GM12864 (cell line): Measurements from ENCODE around the gene COL2A1.

Source experiments
- DNase-seq: peaks from one replicate; pipeline ENCODE4 v3.0.0-alpha.2; 2011; ENCODE audit warnings: low read depth
- H3K4me3 ChIP-seq: 2 replicates; pipeline ENCODE4 v1.5.1; 2011; ENCODE audit warnings: mild to moderate bottlenecking, low read depth, low read length, control low read depth
- TF ChIP-seq, protein P1 (sequence below): IDR thresholded peaks from 2 replicates; pipeline ENCODE4 v1.5.1; 2011; ENCODE audit warnings: low read depth, mild to moderate bottlenecking, moderate library complexity, low read length, control low read depth, inconsistent platforms; ENCODE audit errors: missing control alignments

Gene COL2A1

DNA sequence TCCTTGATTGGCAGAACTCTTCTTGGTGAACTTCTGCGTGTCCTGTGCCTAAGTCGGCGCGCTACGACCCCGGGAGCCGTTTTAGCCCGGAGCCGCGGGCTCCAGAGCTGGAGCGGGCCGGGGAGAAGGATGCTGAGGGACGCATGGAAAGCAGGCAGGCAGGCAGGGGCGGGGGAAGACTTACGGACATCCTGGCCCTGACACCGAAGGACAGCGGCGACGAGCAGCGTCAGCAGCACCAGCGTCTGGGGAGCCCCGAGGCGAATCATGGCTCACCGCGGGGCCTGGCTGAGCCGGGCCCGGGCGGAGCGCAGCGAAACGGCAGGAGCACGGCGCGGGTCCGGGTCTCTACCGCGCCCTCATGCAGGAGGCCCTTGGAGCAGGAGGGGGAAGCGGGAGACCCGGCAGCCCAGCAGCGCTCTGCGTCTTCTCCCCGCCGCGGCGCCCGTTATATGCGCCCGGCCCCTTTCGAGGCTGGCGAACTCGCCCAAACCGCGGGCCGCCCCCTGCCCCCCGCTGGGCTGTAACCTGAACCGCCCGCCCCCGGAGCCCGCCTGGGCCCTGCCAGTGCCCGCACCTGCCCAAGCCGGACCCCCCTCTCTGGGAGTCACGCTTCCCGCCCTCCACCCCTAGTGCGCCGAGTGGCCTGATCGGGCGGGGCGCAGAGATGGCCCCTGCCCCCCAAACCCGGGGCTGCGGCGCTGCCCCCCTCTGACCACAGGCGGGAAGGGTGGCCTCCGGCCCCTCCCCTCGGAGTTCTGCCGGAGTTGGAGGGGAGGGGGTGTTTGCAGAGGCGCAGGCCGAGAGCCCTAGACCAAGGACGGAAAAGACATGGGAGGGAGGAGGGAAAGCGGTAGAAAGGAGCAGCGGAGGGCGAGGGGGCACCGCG, at the start of gene COL2A1:
COL2A1 (minus strand) TSS at position 424 of the 889 bp plus-strand sequence; CDS start at position 269, 155 bp downstream.
- H3K4me3 ChIP-seq = no peak within 1 kb of the TSS
- TF ChIP-seq, protein P1, sequence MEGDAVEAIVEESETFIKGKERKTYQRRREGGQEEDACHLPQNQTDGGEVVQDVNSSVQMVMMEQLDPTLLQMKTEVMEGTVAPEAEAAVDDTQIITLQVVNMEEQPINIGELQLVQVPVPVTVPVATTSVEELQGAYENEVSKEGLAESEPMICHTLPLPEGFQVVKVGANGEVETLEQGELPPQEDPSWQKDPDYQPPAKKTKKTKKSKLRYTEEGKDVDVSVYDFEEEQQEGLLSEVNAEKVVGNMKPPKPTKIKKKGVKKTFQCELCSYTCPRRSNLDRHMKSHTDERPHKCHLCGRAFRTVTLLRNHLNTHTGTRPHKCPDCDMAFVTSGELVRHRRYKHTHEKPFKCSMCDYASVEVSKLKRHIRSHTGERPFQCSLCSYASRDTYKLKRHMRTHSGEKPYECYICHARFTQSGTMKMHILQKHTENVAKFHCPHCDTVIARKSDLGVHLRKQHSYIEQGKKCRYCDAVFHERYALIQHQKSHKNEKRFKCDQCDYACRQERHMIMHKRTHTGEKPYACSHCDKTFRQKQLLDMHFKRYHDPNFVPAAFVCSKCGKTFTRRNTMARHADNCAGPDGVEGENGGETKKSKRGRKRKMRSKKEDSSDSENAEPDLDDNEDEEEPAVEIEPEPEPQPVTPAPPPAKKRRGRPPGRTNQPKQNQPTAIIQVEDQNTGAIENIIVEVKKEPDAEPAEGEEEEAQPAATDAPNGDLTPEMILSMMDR = no peak

DNA sequence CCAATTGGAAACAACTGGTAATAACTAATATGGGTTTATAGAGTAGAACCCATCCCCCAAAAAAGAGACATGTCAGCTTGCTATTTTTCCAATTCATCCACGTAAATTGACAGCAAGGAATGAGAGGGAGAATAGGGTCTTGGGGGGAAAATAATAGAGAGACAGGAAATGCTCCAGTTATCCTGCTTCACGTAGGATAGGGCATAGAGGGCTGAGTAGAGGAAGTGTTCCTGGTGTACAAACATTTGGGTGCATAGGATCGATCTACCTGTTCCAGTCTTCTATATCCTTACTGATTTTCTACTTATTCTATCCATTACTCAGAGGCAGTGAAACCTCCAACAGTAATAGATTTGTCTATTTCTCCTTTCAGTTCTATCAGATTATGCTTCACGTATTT, 49.6 kb upstream of the COL2A1 start:
- H3K4me3 ChIP-seq = no peak overlapping the region
- no peak for DNase-seq
- TF ChIP-seq, protein P1 = no peak

More for the DNA sequence above, at the start of gene COL2A1:
- no peak for DNase-seq

DNA sequence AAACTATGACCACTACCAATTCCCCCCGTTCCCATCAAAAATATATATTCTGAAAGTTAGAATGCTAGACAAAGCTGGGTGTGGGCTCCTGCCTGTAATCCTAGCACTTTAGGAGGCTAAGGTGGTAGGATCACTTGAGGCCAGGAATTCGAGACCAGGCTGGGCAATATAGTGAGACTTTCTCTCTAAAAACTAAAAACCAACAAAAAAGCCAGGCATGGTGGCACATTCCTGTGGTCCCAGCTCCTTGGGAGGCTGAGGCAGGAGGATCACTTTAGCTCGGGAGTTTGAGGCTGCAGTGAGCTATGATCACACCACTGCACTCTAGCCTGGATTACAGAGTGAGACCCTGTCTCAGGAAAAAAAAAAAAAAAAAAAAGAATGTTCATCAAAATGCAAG, 48.8 kb upstream of the COL2A1 start:
- no peak overlapping the region for H3K4me3 ChIP-seq
- TF ChIP-seq, protein P1 = no peak
- DNase-seq = no peak

DNA sequence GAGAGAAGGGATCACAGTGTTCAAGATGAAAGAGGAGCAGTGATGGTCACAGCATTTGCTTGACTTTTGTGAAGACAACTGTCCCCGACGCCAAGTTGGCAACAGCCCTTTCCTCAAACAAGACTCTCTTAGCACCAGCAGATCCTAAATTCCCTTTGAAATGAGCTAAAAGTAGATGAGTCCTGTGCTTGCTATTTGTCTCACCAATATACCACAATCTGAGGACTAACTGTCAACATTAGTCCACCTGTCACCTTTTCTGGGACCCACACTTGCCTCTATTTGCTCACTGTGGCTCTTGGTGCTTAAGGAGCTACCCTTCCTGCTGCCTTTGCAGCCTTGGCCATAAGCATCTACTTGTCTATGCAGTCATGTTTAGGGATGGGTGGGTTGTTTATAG, 47.4 kb upstream of the COL2A1 start:
- TF ChIP-seq, protein P1 = no peak
- no peak for DNase-seq
- H3K4me3 ChIP-seq = no peak overlapping the region

DNA sequence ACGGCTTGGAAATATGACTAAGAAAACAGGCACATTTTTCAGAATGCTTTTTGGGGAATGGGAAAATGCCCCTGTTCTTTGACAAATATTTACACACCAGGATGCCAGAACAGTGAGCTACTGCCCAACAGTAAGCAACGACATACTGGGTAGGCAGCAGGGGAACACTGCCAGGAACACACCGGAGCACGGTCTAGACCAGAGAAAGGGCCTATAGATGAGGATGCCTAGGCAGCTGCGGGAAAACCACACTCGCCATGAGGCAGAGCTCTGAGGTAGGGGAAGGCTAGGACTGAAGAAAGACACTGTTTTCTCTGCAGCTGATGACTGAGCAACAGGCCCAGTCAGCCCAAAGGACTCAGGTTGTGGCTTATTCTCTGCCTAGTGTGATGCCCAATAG, 45.9 kb upstream of the COL2A1 start:
- TF ChIP-seq, protein P1 = no peak
- DNase-seq = no peak
- H3K4me3 ChIP-seq = no peak overlapping the region

DNA sequence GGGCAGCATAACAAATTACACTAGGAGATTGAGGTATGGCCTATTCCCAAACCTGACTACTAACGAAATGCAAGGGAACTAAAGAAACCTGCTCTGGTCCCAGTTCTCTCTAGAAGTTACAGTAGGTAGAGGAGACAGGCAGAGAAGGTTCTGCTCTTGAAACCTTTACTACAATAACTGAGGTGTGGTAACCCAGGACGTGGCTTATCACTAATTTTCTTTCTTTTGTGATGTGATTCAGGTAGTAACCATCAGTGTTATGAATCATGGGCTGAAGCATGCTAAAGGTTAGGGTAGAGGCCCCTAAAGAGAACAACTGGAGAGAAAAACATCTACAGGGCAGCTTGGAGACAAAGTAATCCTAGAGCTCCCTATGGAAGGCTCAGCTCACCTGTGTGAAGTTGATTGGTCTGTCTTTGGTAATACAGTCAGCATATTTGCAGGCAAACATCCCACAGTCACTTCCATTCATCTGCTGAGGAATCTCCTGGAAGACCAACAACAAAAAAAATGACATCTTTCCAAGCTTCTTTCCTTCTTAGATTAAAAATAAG, 41.8 kb upstream of the COL2A1 start:
- no peak overlapping the region for H3K4me3 ChIP-seq
- TF ChIP-seq, protein P1 = no peak
- no peak for DNase-seq
